Transverse colon (tissue), 4 donors: ENCODE data around the gene MIGA1. TPM values are rescaled to one million over a fixed set of nuclear protein-coding genes. Genes with fewer than 3 reads are reported as not detected.

Source experiments
- DNase-seq: peaks from one replicate; pipeline ENCODE4 v3.0.0-alpha.2; 2019
- H3K27ac ChIP-seq, 4 donors: fragments of 200-600 bp; sonication (generic); 2 replicates each; pipeline ENCODE4 v1.5.1; 2016 to 2018; ENCODE audit warnings: inconsistent platforms in 4 of 4
- H3K27me3 ChIP-seq: fragments of 200-600 bp; sonication (generic); 2 replicates; pipeline ENCODE4 v1.5.1; 2017; ENCODE audit warnings: inconsistent platforms
- H3K36me3 ChIP-seq, 4 donors: fragments of 200-600 bp; sonication (generic); 2 replicates each; pipeline ENCODE4 v1.5.1; 2017 to 2019; ENCODE audit warnings: inconsistent platforms in 4 of 4
- H3K4me1 ChIP-seq, 4 donors: fragments of 200-600 bp; sonication (generic); 2 replicates each; pipeline ENCODE4 v1.5.1; 2017 to 2020; ENCODE audit warnings: inconsistent platforms in 4 of 4
- H3K4me3 ChIP-seq, 4 donors: fragments of 200-600 bp; sonication (generic); 1 replicate in 1 of 4; 2 replicates in 3 of 4; pipeline versions ENCODE4 v1.5.1 to v1.6.1; 2017 to 2019; ENCODE audit warnings: inconsistent platforms in 4 of 4
- H3K9me3 ChIP-seq, 2 donors: fragments of 200-600 bp; sonication (generic); 2 replicates each; pipeline ENCODE4 v1.5.1; 2017 to 2019; ENCODE audit warnings: inconsistent platforms in 2 of 2
- EP300 ChIP-seq: sonication (generic); formaldehyde crosslinking; IDR thresholded peaks from one replicate; pipeline ENCODE4 v1.6.1; 2017; ENCODE audit warnings: antibody characterized with exemption, low read depth
- POLR2A ChIP-seq: fragments of 450-650 bp; IDR thresholded peaks from one replicate; pipeline ENCODE4 v1.6.1; 2016; ENCODE audit warnings: antibody characterized with exemption, mild to moderate bottlenecking, moderate library complexity
- POLR2AphosphoS5 ChIP-seq, 3 donors: sonication (generic); formaldehyde crosslinking; IDR thresholded peaks; one replicate each; pipeline ENCODE4 v1.6.1; 2016; ENCODE audit warnings: antibody characterized with exemption in 3 of 3
- WGBS, 2 donors: methylation state at CpG; one replicate each; pipeline ENCODE4 v1.1.5; 2018; ENCODE audit warnings: low coverage in 1 of 2; 5-methylcytosine and 5-hydroxymethylcytosine counted together
- in situ Hi-C, 4 donors: fragments of 200-750 bp; cut with MboI; loops; one replicate each; pipeline versions ENCODE4 v1.15.0 to v1.15.1; 2017; ENCODE audit warnings: low sequenced_read_pairs in 3 of 4, low pct_ligation_motif_present in 1 of 4, low pct_unique_long_range_greater_than_20kb in 1 of 4
- intact Hi-C: fragments of 100-400 bp; cut with DNase I; formaldehyde crosslinking; loops from one replicate; pipeline ENCODE4 v1.15.1; 2023; ENCODE audit warnings: low total_unique reads
- total RNA-seq, 4 donors: library from RNA; depleted of rRNA; stranded (reverse); fragments of >200 nt; gene quantifications; one replicate each; pipeline ENCODE4 v1.1.0, GENCODE V29; 2016
- TF ChIP-seq, protein P1 (sequence below), 5 experiments: fragments of 200-600 bp in 3 of 5; fragments of 450-650 bp in 2 of 5; sonication (generic) in 3 of 5; IDR thresholded peaks; 1 replicate in 2 of 5; 2 replicates in 3 of 5; pipeline ENCODE4 v1.5.1; 2016 to 2017; ENCODE audit warnings: antibody characterized with exemption in 5 of 5, inconsistent platforms in 3 of 5, mild to moderate bottlenecking in 2 of 5, moderate library complexity in 1 of 5

The MIGA1 gene
- total RNA-seq, 4 donors from 2014 or later = 8.2 to 19.1 (median 18.0) TPM

DNA sequence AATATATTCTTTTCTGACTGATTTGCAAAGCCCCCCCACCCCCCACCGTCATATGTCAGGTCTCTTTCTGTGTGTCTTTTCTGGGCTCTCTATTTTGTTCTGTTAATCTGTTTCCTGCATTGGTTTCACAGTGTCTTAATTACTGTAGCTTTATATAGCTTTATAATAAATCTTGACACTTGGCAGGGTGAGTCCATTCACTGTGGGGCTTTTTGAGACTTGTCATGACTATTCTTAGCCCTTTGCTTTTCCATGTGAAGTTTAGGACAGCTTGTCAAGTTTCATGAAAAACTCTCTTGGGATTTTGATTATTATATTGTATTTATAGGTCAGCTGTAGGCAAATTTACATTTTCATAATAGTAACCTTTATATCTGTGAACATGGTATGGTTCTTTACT lies 50.4 kb downstream of the MIGA1 start:
- TF ChIP-seq POLR2A (no peak), EP300 (no peak), POLR2AphosphoS5 (IDR thresholded peaks at IDR 0.05) (no peak)
- TF ChIP-seq, protein P1, sequence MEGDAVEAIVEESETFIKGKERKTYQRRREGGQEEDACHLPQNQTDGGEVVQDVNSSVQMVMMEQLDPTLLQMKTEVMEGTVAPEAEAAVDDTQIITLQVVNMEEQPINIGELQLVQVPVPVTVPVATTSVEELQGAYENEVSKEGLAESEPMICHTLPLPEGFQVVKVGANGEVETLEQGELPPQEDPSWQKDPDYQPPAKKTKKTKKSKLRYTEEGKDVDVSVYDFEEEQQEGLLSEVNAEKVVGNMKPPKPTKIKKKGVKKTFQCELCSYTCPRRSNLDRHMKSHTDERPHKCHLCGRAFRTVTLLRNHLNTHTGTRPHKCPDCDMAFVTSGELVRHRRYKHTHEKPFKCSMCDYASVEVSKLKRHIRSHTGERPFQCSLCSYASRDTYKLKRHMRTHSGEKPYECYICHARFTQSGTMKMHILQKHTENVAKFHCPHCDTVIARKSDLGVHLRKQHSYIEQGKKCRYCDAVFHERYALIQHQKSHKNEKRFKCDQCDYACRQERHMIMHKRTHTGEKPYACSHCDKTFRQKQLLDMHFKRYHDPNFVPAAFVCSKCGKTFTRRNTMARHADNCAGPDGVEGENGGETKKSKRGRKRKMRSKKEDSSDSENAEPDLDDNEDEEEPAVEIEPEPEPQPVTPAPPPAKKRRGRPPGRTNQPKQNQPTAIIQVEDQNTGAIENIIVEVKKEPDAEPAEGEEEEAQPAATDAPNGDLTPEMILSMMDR (IDR thresholded peaks at IDR 0.05) = no peak
- Histone ChIP-seq H3K9me3 (no peaks in the 10 kb centered on the region), H3K27me3 (no peaks in the 10 kb centered on the region), H3K4me1 (peaks cover 8 to 45% (median 25%) of the 10 kb centered on the region in 4 donors), H3K4me3 (no peak overlapping the region), H3K27ac (no peak overlapping the region), H3K36me3 (no peaks in the 10 kb centered on the region)
- no peak for DNase-seq
- intact Hi-C loops (no loop called here), in situ Hi-C loops (loop anchor here in 1 of 4 donors (25.0 kb wide), 1 partner anchor 282 kb away; no protein-coding TSS in a partner anchor)
- 81 to 91% methylated on average over 1 of the region's 1 CpG for WGBS, 2 donors

DNA sequence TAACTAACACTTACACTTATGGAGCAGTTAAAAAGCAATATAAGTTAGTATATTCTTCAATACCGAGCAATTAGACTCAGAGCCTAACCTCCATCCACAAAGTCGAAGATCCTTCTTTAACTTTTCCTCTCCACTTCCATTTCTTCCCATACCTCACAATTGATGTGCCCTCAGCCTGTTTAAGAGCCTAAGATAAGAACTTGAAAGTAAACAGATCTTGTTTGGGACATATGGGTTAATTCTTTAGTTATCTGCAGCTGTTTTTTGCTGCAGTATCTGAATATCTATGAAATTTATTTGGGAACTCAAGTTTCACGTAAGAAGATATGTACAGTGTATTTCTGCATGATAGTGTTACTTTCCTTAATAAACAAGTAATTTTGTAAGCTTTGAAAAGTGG lies 51.5 kb downstream of the MIGA1 start:
- Histone ChIP-seq H3K4me3 (no peak overlapping the region), H3K27ac (no peak overlapping the region), H3K27me3 (no peaks in the 10 kb centered on the region), H3K9me3 (no peaks in the 10 kb centered on the region), H3K4me1 (peaks cover 12 to 52% (median 26%) of the 10 kb centered on the region in 4 donors), H3K36me3 (no peaks in the 10 kb centered on the region)
- TF ChIP-seq POLR2AphosphoS5 (IDR thresholded peaks at IDR 0.05) = no peak
- TF ChIP-seq POLR2A = no peak
- TF ChIP-seq, protein P1 (IDR thresholded peaks at IDR 0.05) = no peak
- TF ChIP-seq EP300 = no peak
- DNase-seq = no peak
- WGBS, 2 donors = 85 to 94% methylated on average over 3 of the region's 3 CpGs
- in situ Hi-C loops (loop anchor here in 1 of 4 donors (25.0 kb wide), 1 partner anchor 281 kb away; no protein-coding TSS in a partner anchor), intact Hi-C loops (no loop called here)

DNA sequence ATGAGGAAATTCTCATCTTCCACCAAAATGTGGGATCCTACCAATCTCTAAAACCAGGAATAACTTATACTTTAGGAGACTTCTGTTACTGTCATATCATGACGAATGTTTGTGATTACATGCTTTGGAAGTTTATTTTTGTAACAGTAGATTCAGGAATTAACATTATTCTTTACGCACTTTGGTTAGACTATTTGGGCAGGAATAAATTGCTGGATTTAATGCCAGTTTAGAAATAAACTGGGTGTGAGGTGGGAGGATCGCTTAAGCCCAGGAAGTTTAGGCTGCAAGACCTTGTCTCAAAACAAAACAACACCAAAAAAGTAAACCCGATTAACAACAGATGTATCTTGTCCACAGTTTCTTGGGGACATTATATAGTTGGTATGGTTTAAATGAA lies 52.1 kb downstream of the MIGA1 start:
- in situ Hi-C loops (loop anchor here in 1 of 4 donors (25.0 kb wide), 1 partner anchor 281 kb away; no protein-coding TSS in a partner anchor), intact Hi-C loops (no loop called here)
- DNase-seq = no peak

DNA sequence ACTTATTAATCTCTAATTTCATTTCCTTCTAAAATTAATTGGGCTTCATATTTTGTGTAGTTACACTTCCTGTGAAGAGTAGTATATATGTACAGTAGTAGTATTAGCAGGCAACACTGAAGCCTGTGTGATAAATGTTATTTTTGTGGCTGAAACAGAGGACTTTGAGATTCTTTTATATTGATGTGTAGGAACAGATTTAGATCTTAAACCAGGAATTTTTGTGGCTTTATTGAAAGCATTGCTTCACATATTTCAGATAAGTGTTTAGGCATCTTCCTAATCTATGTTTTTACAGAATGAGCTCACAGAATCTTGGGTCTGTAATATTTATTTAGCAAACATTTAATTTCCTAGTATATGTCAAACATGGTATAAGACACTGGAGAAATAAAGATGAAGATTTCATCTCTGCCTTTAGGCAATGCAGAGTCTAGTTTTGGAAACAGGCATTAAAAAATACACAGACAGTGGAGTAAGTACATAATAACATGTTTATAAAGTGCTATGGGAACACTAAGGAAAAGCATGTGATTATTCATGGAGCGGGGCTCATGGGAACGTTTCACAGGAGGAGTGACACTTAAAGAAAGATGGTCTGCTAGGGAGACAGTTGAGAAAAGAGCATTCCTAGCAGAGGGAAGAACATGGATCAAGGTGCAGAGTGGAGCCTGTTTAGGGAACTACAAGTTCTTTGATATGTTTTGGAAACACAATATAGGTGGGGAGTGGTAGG lies 52.7 kb downstream of the MIGA1 start:
- Histone ChIP-seq H3K9me3 (no peaks in the 10 kb centered on the region), H3K27ac (peak overlapping the region; percentile 76 to 87 (median 80)), H3K4me1 (peaks cover 12 to 55% (median 26%) of the 10 kb centered on the region in 4 donors), H3K36me3 (no peaks in the 10 kb centered on the region), H3K27me3 (no peaks in the 10 kb centered on the region), H3K4me3 (no peak overlapping the region)
- DNase-seq = no peak
- intact Hi-C loops = no loop called here
- WGBS, 2 donors = 27 to 40% methylated on average over 2 of the region's 2 CpGs
- in situ Hi-C loops = loop anchor here in 1 of 4 donors (25.0 kb wide), 1 partner anchor 280 kb away; no protein-coding TSS in a partner anchor
- TF ChIP-seq POLR2A = no peak
- peak in 2 of 3 donors; percentile 15 to 27 for TF ChIP-seq POLR2AphosphoS5 (IDR thresholded peaks at IDR 0.05)
- TF ChIP-seq, protein P1 (IDR thresholded peaks at IDR 0.05) = no peak
- no peak for TF ChIP-seq EP300

More for the DNA sequence above, 52.1 kb downstream of the MIGA1 start:
- TF ChIP-seq POLR2A (no peak), EP300 (no peak), POLR2AphosphoS5 (IDR thresholded peaks at IDR 0.05) (no peak)
- TF ChIP-seq, protein P1 (IDR thresholded peaks at IDR 0.05) = no peak
- Histone ChIP-seq H3K4me3 (no peak overlapping the region), H3K36me3 (no peaks in the 10 kb centered on the region), H3K4me1 (peaks cover 12 to 55% (median 26%) of the 10 kb centered on the region in 4 donors), H3K27me3 (no peaks in the 10 kb centered on the region), H3K27ac (peak overlapping the region; percentile 76 to 87 (median 80)), H3K9me3 (no peaks in the 10 kb centered on the region)
- 80 to 81% methylated on average over 4 of the region's 4 CpGs for WGBS, 2 donors
